ENCODE results near the gene ADAMTSL2. TPM values are rescaled to one million over a fixed set of nuclear protein-coding genes. Genes with fewer than 3 reads are reported as not detected.

The ADAMTSL2 gene
- total RNA-seq, 1 donor from 2014 or later: not detected

DNA sequence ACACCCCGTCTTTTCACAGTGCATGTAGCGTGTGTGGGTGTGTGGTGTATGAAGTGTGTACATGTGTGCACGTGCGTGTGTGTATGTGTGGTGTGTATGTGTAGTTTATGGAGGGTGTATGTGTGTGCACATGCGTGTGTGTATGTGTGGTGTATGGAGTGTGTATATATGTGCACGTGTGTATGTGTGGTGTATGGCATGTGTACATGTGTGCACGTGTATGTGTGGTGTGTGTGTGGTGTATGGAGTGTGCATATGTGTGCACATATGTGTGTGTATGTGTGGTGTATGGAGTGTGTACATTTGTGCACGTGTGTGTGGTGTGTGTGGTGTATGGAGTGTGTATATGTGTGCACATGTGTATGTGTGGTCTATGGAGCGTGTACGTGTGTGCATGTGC is 22.9 kb upstream of the ADAMTSL2 start:
- DNase-seq (ENCODE audit: low read depth): no peak
- H3K4me3 ChIP-seq (ENCODE audit: low read depth, low read length): no peak overlapping the region
- TF ChIP-seq, protein P1, sequence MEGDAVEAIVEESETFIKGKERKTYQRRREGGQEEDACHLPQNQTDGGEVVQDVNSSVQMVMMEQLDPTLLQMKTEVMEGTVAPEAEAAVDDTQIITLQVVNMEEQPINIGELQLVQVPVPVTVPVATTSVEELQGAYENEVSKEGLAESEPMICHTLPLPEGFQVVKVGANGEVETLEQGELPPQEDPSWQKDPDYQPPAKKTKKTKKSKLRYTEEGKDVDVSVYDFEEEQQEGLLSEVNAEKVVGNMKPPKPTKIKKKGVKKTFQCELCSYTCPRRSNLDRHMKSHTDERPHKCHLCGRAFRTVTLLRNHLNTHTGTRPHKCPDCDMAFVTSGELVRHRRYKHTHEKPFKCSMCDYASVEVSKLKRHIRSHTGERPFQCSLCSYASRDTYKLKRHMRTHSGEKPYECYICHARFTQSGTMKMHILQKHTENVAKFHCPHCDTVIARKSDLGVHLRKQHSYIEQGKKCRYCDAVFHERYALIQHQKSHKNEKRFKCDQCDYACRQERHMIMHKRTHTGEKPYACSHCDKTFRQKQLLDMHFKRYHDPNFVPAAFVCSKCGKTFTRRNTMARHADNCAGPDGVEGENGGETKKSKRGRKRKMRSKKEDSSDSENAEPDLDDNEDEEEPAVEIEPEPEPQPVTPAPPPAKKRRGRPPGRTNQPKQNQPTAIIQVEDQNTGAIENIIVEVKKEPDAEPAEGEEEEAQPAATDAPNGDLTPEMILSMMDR (conservative IDR thresholded peaks at IDR 0.05; ENCODE audit: low read depth, low read length): no peak

DNA sequence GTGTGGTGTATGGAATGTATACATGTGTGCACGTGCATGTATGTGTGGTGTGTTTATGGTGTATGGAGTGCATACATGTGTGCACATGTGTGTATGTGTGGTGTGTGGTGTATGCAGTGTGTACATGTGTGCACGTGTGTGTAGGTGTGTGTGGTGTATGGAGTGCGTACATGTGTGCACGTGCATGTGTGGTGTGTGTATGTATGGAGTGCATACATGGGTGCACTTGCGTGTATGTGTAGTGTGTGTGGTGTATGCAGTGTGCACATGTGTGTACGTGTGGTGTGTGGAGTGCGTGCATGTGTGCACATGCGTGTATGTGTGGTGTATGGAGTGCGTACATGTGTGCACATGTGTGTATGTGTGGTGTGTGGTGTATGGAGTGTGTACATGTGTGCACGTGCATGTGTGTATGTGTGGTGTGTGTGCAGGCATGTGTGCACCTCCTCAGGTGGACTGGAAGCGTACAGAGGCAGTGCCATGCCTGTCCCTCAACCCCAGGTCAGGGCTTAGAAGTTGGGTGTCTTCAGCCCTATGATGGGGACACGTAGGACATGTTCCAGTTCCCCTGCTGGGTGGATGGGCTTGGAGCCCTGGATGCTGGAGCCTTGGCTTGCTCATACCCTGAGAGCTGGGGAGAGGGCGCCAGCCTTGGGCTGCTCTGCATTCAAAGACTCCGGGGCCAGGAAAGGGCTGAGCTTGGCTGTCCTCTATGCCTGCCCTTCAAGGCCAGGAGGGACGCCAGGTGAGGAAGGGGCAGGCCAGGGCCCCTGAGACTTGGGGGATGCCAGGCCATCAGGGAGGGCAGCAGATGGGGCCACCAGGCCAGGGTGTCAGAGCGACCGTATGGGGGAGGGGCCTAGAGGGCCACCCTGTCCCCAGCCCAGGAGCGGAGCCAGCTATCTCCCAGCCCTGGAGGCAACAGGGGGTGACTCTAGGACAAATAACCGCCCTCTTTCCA is 22.0 kb upstream of the ADAMTSL2 start:
- TF ChIP-seq, protein P1 (conservative IDR thresholded peaks at IDR 0.05; ENCODE audit: low read depth, low read length): no peak
- H3K4me3 ChIP-seq (ENCODE audit: low read depth, low read length): no peak overlapping the region
- no peak for DNase-seq (ENCODE audit: low read depth)

DNA sequence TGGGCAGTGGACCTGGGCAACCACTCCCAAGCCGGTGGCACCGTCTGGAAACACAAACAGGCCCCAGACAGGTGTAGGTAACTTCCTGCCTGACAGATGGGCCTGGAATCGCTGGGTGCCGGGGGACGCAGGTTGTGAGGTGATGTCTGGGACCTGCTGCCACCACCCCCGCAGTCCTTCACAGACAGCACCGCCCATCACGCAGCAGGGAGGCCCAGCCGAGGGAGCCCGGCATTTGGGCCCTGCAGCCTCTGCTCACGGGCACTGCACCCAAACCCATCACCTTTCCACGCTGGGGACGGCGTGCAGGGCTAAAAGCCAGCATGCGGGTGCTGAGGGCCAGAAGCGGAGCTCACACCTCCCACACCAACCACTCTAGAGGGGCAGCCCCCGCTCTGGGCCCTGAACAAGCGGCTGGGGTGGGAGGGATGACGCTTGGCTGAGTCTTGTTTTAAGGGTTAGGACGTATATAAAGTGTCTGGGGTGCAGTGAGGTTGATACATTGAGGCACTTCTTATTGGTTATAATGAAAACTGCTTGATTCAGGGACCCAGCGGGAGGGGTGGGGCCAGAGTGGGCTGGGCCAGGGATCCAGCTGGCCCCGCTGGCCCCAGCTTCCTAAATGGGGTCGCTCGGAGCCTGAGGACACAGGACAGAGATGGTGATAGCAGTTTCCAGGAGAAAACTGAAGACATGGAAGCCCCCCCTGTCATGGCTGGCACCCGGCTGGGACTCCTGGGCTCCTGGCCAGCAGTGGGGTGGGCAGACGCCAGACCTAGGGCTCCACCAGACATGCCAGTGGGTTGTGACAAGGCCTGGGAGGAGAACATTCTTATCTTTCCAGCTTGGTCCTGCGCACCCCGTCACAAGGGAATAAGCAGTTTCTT is 21.0 kb upstream of the ADAMTSL2 start:
- H3K4me3 ChIP-seq (ENCODE audit: low read depth, low read length): no peak overlapping the region
- TF ChIP-seq, protein P1 (conservative IDR thresholded peaks at IDR 0.05; ENCODE audit: low read depth, low read length): no peak
- DNase-seq (ENCODE audit: low read depth): no peak

DNA sequence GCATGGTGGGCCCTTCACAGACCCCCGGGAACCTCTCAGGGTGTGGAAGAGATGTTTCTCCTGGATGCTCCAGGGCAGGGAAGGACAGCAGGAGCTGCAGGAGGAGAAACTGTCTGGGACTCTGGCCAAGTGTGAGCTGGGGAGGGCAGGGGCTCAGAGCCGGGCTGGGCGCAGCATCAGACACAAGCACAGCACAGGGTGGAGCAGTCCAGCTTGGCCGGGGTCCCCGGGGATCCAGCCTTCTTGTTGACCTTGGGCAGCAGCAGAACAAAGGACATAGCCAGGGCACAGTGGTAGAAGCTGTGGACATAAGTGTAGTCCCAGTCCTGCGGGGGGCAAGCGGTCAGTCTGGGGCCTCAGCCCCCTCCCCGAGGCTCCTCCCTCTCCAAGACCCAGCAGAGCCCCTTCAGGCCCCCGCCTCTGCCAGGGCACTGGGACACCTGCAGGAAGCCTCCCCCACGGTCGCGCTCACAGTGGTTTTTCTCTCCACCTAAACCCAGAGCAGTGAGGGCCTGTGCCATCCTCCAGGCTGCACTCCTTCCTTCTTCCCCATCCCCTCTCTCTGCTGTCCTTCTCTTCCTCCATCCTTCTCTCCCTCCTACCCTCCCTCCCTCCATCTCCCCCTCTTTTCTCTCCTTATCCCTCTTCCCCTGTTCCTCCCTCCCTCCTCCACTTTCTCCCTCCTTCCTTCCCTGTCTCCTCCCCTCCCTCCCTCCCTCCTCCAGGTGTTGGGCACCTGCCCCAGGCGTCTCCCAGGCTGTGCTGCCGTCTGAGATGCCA is 19.9 kb upstream of the ADAMTSL2 start:
- DNase-seq (ENCODE audit: low read depth): no peak
- H3K4me3 ChIP-seq (ENCODE audit: low read depth, low read length): no peak overlapping the region
- TF ChIP-seq, protein P1 (conservative IDR thresholded peaks at IDR 0.05; ENCODE audit: low read depth, low read length): no peak

DNA sequence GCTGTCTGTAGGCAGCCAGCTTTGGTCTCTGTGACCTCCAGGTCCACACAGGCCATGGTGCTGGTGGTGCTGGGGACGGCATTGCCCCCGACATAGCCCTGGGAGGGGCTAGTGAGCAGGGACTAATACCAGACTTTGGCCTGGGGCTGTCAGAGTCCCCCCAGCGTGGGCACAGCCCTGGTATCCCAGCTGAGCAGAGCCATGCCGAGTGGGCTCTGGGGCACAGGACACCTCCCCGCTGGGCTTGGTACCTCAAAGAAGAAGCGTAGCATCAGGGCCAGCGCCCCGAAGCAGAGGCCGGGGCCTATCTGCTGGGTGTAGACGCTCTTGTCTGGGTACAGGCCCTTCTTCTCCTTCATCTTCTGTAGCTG is 19.3 kb upstream of the ADAMTSL2 start:
- H3K4me3 ChIP-seq (ENCODE audit: low read depth, low read length): no peak overlapping the region
- no peak for DNase-seq (ENCODE audit: low read depth)
- TF ChIP-seq, protein P1 (conservative IDR thresholded peaks at IDR 0.05; ENCODE audit: low read depth, low read length): no peak

DNA sequence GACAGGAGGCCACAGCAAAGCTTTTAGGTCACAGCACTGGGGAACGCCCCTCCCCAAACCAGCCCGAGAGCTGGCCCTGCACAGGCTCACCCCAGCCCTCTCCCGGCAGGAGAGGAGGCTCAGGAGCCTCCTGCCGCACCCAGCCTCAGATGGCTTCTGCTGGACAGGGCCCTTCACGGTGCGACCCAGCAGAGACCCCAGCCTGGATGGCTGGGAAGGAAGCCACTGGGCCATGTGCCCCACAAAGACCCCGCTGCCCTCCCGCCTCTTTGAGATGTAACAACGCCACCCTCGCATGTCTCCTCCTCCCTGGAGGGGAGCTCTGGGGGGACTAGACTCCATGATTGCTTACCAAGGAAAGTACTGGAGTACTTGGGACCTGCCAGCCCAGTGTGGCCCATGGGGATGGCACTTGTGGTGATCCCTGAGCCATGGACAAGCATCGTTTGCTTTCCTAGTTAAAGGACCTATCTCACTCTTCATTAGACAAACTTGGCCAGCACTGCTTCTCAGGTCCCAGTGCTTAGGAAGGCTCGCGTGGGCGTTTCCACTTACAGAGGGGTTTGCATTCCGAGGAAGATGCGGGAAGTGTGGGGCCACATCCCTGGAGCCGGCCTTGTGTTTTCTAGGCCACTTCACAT is 18.8 kb upstream of the ADAMTSL2 start:
- no peak overlapping the region for H3K4me3 ChIP-seq (ENCODE audit: low read depth, low read length)
- no peak for DNase-seq (ENCODE audit: low read depth)
- TF ChIP-seq, protein P1 (conservative IDR thresholded peaks at IDR 0.05; ENCODE audit: low read depth, low read length): no peak
